GM10248 (cell line): ENCODE results near the gene ANO7.

Experiments
- CTCF ChIA-PET: fragments of 300-600 bp; sonication (Branson Sonifier 250); formaldehyde crosslinking; extraction: SDS; loops from one replicate; lab custom pipeline; 2021; ENCODE audit warnings: antibody characterized with exemption; lab: Yijun Ruan, JAX
- POLR2A ChIA-PET: fragments of 350-650 bp; sonication (Branson Sonifier 250); formaldehyde crosslinking; extraction: SDS; loops from one replicate; lab custom pipeline; 2020; ENCODE audit warnings: antibody characterized with exemption; lab: Yijun Ruan, JAX
- DNase-seq: peaks from one replicate; pipeline ENCODE4 v3.0.0; 2012; ENCODE audit errors: extremely low spot score
- CTCF ChIP-seq: IDR thresholded peaks from 2 replicates; pipeline ENCODE4 v1.5.1; 2012; ENCODE audit warnings: mild to moderate bottlenecking, low read depth; ENCODE audit errors: extremely low read depth, missing control alignments, control extremely low read depth

The ANO7 gene

GRCh38 chr2:241235859-241236593 lies 47.5 kb downstream of the ANO7 start:
- no peak for TF ChIP-seq CTCF
- CTCF ChIA-PET, result interaction anchor here (1.0 to 1.3 kb wide), 2 partner anchors 10 to 14 kb away, joined by 3 to 4 read pairs; no protein-coding TSS in a partner anchor
- POLR2A ChIA-PET, result no interaction called here
- DNase-seq, result no peak

GRCh38 chr2:241237047-241237446 lies 48.6 kb downstream of the ANO7 start:
- DNase-seq, result no peak
- TF ChIP-seq CTCF, result no peak
- ChIA-PET CTCF (interaction anchor here (1.3 to 1.7 kb wide), 2 partner anchors 15 to 155 kb away, joined by 3 read pairs; no protein-coding TSS in a partner anchor), POLR2A (interaction anchor here (0.6 kb wide), 1 partner anchor 15 kb away, joined by 3 read pairs; no protein-coding TSS in a partner anchor)

- no peak for TF ChIP-seq CTCF
- ChIA-PET POLR2A (no interaction called here), CTCF (interaction anchor here (1.7 kb wide), 1 partner anchor 154 kb away, joined by 3 read pairs; no protein-coding TSS in a partner anchor)
- no peak for DNase-seq
Observed at GRCh38 chr2:241237949-241238371, 49.5 kb downstream of the ANO7 start.

GRCh38 chr2:241238693-241239198 lies 50.3 kb downstream of the ANO7 start:
- POLR2A ChIA-PET, result no interaction called here
- TF ChIP-seq CTCF, result no peak
- CTCF ChIA-PET, result interaction anchor here (1.7 kb wide), 1 partner anchor 153 kb away, joined by 3 read pairs; no protein-coding TSS in a partner anchor
- no peak for DNase-seq

GRCh38 chr2:241239552-241240202 lies 51.2 kb downstream of the ANO7 start:
- no peak for DNase-seq
- CTCF ChIA-PET, result no interaction called here
- POLR2A ChIA-PET, result no interaction called here
- TF ChIP-seq CTCF, result no peak

- POLR2A ChIA-PET, result interaction anchor here (0.7 kb wide), 1 partner anchor 13 kb away, joined by 3 read pairs; no protein-coding TSS in a partner anchor
- CTCF ChIA-PET, result interaction anchor here (0.9 kb wide), 1 partner anchor 12 kb away, joined by 3 read pairs; no protein-coding TSS in a partner anchor
- no peak for TF ChIP-seq CTCF
- DNase-seq, result no peak
Observed at GRCh38 chr2:241240320-241241004, 52.0 kb downstream of the ANO7 start.
